ENCODE results near the gene ZBTB11.
A peak's percentile ranks its signal among the peaks of the same experiment; 100 is the strongest.

Gene ZBTB11

GRCh38 chr3:101674518-101674917 is 2.4 kb downstream of the ZBTB11 start (continued):
- TF ChIP-seq ZNF404 (tag by site-specific recombination; IDR thresholded peaks at IDR 0.05) (no peak), ZNF654 (tag by site-specific recombination; IDR thresholded peaks at IDR 0.05; ENCODE audit: low read depth) (peak; percentile 17; the same call in 1 of the 2 replicates), ZNF184 (tag by site-specific recombination; IDR thresholded peaks at IDR 0.05) (no peak), ZNF24 (tag by site-specific recombination; IDR thresholded peaks at IDR 0.05) (no peak), ZBTB6 (tag by site-specific recombination; IDR thresholded peaks at IDR 0.05) (no peak), ZNF530 (tag by site-specific recombination; IDR thresholded peaks at IDR 0.05; ENCODE audit: low read depth) (no peak), ZNF2 (tag by site-specific recombination; IDR thresholded peaks at IDR 0.05) (no peak), ZNF624 (tag by site-specific recombination; IDR thresholded peaks at IDR 0.05) (no peak), ZNF701 (tag by site-specific recombination; IDR thresholded peaks at IDR 0.05) (no peak), SP7 (tag by site-specific recombination; IDR thresholded peaks at IDR 0.05) (no peak), SALL2 (tag by site-specific recombination; IDR thresholded peaks at IDR 0.05; ENCODE audit: borderline replicate concordance) (no peak), ZNF658 (tag by site-specific recombination; IDR thresholded peaks at IDR 0.05) (no peak), ZNF670 (tag by site-specific recombination; IDR thresholded peaks at IDR 0.05; ENCODE audit: low read depth) (no peak), KLF7 (tag by site-specific recombination; IDR thresholded peaks at IDR 0.05; ENCODE audit: borderline replicate concordance) (no peak)

GRCh38 chr3:101673953-101674352 is 3.0 kb downstream of the ZBTB11 start:
- CTCF ChIA-PET, result interaction anchor here (0.6 to 0.7 kb wide), 2 partner anchors 18 to 21 kb away, joined by 3 read pairs; no protein-coding TSS in a partner anchor
- POLR2A ChIA-PET, result no interaction called here
- H3K9me3 ChIP-seq (ENCODE audit: control insufficient read depth, insufficient read depth, low read depth, low read length), result no peaks in the 10 kb centered on the region
- H3K27ac ChIP-seq (ENCODE audit: extremely low read depth, low read depth, low read length), result no peak overlapping the region
- no peaks in the 10 kb centered on the region for H3K4me1 ChIP-seq (ENCODE audit: control insufficient read depth, insufficient read depth, low read length)
- TF ChIP-seq ZNF24 (tag by site-specific recombination; IDR thresholded peaks at IDR 0.05), result no peak
- no peak for TF ChIP-seq ZNF521 (tag by site-specific recombination; IDR thresholded peaks at IDR 0.05)
- TF ChIP-seq GLI4 (tag by site-specific recombination; IDR thresholded peaks at IDR 0.05), result no peak
- no peak for TF ChIP-seq SP2 (tag by site-specific recombination; IDR thresholded peaks at IDR 0.05)
- TF ChIP-seq ZFHX2 (tag by site-specific recombination; conservative IDR thresholded peaks at IDR 0.05), result no peak
- no peak for TF ChIP-seq EGR2 (tag by site-specific recombination; IDR thresholded peaks at IDR 0.05; ENCODE audit: low read depth)
- TF ChIP-seq ZNF449 (tag by site-specific recombination; IDR thresholded peaks at IDR 0.05), result no peak
- TF ChIP-seq ZBTB1 (tag by site-specific recombination; IDR thresholded peaks at IDR 0.05), result no peak
- TF ChIP-seq ZNF433 (tag by site-specific recombination; IDR thresholded peaks at IDR 0.05; ENCODE audit: low read depth), result no peak
- no peak for TF ChIP-seq SP7 (tag by site-specific recombination; IDR thresholded peaks at IDR 0.05)
- no peak for TF ChIP-seq ZNF174 (tag by site-specific recombination; IDR thresholded peaks at IDR 0.05)
- no peak for TF ChIP-seq ZNF514 (tag by site-specific recombination; IDR thresholded peaks at IDR 0.05)
- no peak for TF ChIP-seq ZNF394 (tag by site-specific recombination; IDR thresholded peaks at IDR 0.05; ENCODE audit: borderline replicate concordance)
- TF ChIP-seq TSHZ1 (tag by site-specific recombination; IDR thresholded peaks at IDR 0.05; ENCODE audit: borderline replicate concordance), result no peak
- no peak for TF ChIP-seq ZNF76 (tag by site-specific recombination; IDR thresholded peaks at IDR 0.05; ENCODE audit: borderline replicate concordance, low read depth)
- no peak for TF ChIP-seq ZNF202 (tag by site-specific recombination; IDR thresholded peaks at IDR 0.05; ENCODE audit: borderline replicate concordance)
- TF ChIP-seq ZBTB26 (tag by site-specific recombination; optimal IDR thresholded peaks at IDR 0.05), result no peak
- no peak for TF ChIP-seq ZNF548 (tag by site-specific recombination; IDR thresholded peaks at IDR 0.05)
- no peak for TF ChIP-seq ZNF654 (tag by site-specific recombination; IDR thresholded peaks at IDR 0.05; ENCODE audit: low read depth)
- TF ChIP-seq ZNF571 (tag by site-specific recombination; IDR thresholded peaks at IDR 0.05), result no peak
- H3K4me3 ChIP-seq (ENCODE audit: low read depth, low read length), result no peak overlapping the region
- peaks cover 9 to 26% of the 10 kb centered on the region in 2 experiments; a peak in 2 of 3 replicates for H3K36me3 ChIP-seq (ENCODE audit: control insufficient read depth in 2 of 2, insufficient read depth in 1 of 2, low read length in 2 of 2)

Data from HEK293 (cell line).